DND-41 (cell line): ENCODE results near the gene ZSWIM6.

Experiments used
- CTCF ChIP-seq: IDR thresholded peaks from 2 replicates; pipeline ENCODE4 v1.5.1; 2012; ENCODE audit warnings: borderline replicate concordance, low read length, moderate library complexity, mild to moderate bottlenecking; ENCODE audit not compliant: poor library complexity, severe bottlenecking; ENCODE audit errors: extremely low read depth
- EZH2 ChIP-seq: IDR thresholded peaks from 3 replicates; pipeline ENCODE4 v1.6.1; 2012; ENCODE audit warnings: borderline replicate concordance, low read depth, mild to moderate bottlenecking, moderate library complexity, low read length, inconsistent platforms; ENCODE audit not compliant: severe bottlenecking

- no peak for TF ChIP-seq CTCF
- no peak for TF ChIP-seq EZH2
Observed at GRCh38 chr5:61320860-61321259, 11.2 kb upstream of the ZSWIM6 start.
